Activated naive CD4-positive, alpha-beta T cell treated with anti-CD3 and anti-CD28 coated beads, Interleukin-2, amount 50 U/mL, for 24 hours (primary cell): ENCODE data around the gene CRYGA.
"Not testable (repeated sequence)": the region's sequence is repeated elsewhere in the genome, so short reads cannot be mapped to it uniquely, and the experiment has no call there.

Experiments used
- H3K27ac Mint-ChIP-seq: one replicate; pipeline ENCODE4 v1.8.0; 2021; ENCODE audit warnings: mild to moderate bottlenecking, mixed read lengths
- H3K27me3 Mint-ChIP-seq: one replicate; pipeline ENCODE4 v1.8.0; 2021; ENCODE audit warnings: mixed read lengths
- H3K36me3 Mint-ChIP-seq: one replicate; pipeline ENCODE4 v1.8.0; 2021; ENCODE audit warnings: mixed read lengths
- H3K4me1 Mint-ChIP-seq: one replicate; pipeline ENCODE4 v1.8.0; 2021; ENCODE audit warnings: mixed read lengths
- H3K4me3 Mint-ChIP-seq: one replicate; pipeline ENCODE4 v1.8.0; 2021; ENCODE audit warnings: mild to moderate bottlenecking, mixed read lengths
- H3K9me3 Mint-ChIP-seq: one replicate; pipeline ENCODE4 v1.8.0; 2021; ENCODE audit warnings: mixed read lengths

CRYGA gene

GRCh38 chr2:208142240-208142924 is 21.0 kb downstream of the CRYGA start:
- Mint-ChIP-seq H3K27ac (no peak overlapping the region), H3K4me1 (no peaks in the 10 kb centered on the region), H3K27me3 (no peaks in the 10 kb centered on the region), H3K36me3 (no peaks in the 10 kb centered on the region), H3K4me3 (no peak overlapping the region), H3K9me3 (no peaks in the 10 kb centered on the region)

- Mint-ChIP-seq H3K4me3 (no peak overlapping the region), H3K27me3 (no peaks in the 10 kb centered on the region), H3K36me3 (no peaks in the 10 kb centered on the region), H3K27ac (no peak overlapping the region), H3K4me1 (peaks cover 7% of the 10 kb centered on the region), H3K9me3 (no peaks in the 10 kb centered on the region)
Measured at GRCh38 chr2:208139447-208139846, 23.9 kb downstream of the CRYGA start.

- not testable (repeated sequence) for H3K27ac Mint-ChIP-seq, H3K9me3 Mint-ChIP-seq, H3K4me1 Mint-ChIP-seq, H3K36me3 Mint-ChIP-seq, H3K27me3 Mint-ChIP-seq, H3K4me3 Mint-ChIP-seq
Measured at GRCh38 chr2:208138334-208138733, 25.1 kb downstream of the CRYGA start.

- Mint-ChIP-seq H3K27me3 (no peaks in the 10 kb centered on the region), H3K36me3 (no peaks in the 10 kb centered on the region), H3K4me1 (peaks cover 7% of the 10 kb centered on the region), H3K4me3 (no peak overlapping the region), H3K9me3 (no peaks in the 10 kb centered on the region), H3K27ac (no peak overlapping the region)
Measured at GRCh38 chr2:208136716-208137094, 26.7 kb downstream of the CRYGA start.

- Mint-ChIP-seq H3K4me3 (no peak overlapping the region), H3K36me3 (no peaks in the 10 kb centered on the region), H3K27me3 (no peaks in the 10 kb centered on the region), H3K4me1 (peaks cover 7% of the 10 kb centered on the region), H3K9me3 (no peaks in the 10 kb centered on the region), H3K27ac (no peak overlapping the region)
Measured at GRCh38 chr2:208135794-208136715, 27.3 kb downstream of the CRYGA start.

- Mint-ChIP-seq H3K9me3 (no peaks in the 10 kb centered on the region), H3K27ac (no peak overlapping the region), H3K36me3 (no peaks in the 10 kb centered on the region), H3K4me3 (no peak overlapping the region), H3K27me3 (no peaks in the 10 kb centered on the region), H3K4me1 (peaks cover 7% of the 10 kb centered on the region)
Measured at GRCh38 chr2:208134928-208135586, 28.3 kb downstream of the CRYGA start.

GRCh38 chr2:208130712-208131110 is 32.7 kb downstream of the CRYGA start:
- H3K27me3 Mint-ChIP-seq = peaks cover 8% of the 10 kb centered on the region

GRCh38 chr2:208129744-208130711 is 33.4 kb downstream of the CRYGA start, which contains the start of gene CRYGC:
TSS of gene CRYGC (minus strand) at chr2:208129828. CDS start at chr2:208129792, 36 bp downstream.
- Mint-ChIP-seq H3K27me3 (peaks cover 15% of the 10 kb centered on the region), H3K36me3 (no peaks in the 10 kb centered on the region), H3K4me1 (peaks cover 3% of the 10 kb centered on the region), H3K27ac (no peak within 1 kb of the TSS), H3K9me3 (peaks cover 4% of the 10 kb centered on the region), H3K4me3 (no peak within 1 kb of the TSS)

More at GRCh38 chr2:208130712-208131110, 32.7 kb downstream of the CRYGA start:
- Mint-ChIP-seq H3K9me3 (peaks cover 4% of the 10 kb centered on the region), H3K4me1 (peaks cover 7% of the 10 kb centered on the region), H3K4me3 (no peak overlapping the region), H3K36me3 (no peaks in the 10 kb centered on the region), H3K27ac (no peak overlapping the region)

- no peaks in the 10 kb centered on the region for H3K36me3 Mint-ChIP-seq
- peaks cover 10% of the 10 kb centered on the region for H3K4me1 Mint-ChIP-seq
- peaks cover 4% of the 10 kb centered on the region for H3K9me3 Mint-ChIP-seq
- H3K27ac Mint-ChIP-seq = no peak overlapping the region
- peaks cover 25% of the 10 kb centered on the region for H3K27me3 Mint-ChIP-seq
- no peak overlapping the region for H3K4me3 Mint-ChIP-seq
Measured at GRCh38 chr2:208128136-208128535, 35.3 kb downstream of the CRYGA start.

- Mint-ChIP-seq H3K27ac (no peak overlapping the region), H3K4me1 (peaks cover 10% of the 10 kb centered on the region), H3K9me3 (peaks cover 4% of the 10 kb centered on the region), H3K4me3 (no peak overlapping the region), H3K36me3 (no peaks in the 10 kb centered on the region), H3K27me3 (peaks cover 25% of the 10 kb centered on the region)
Measured at GRCh38 chr2:208127090-208127489, 36.3 kb downstream of the CRYGA start.

- no peak overlapping the region for H3K4me3 Mint-ChIP-seq
Measured at GRCh38 chr2:208125251-208125650, 38.1 kb downstream of the CRYGA start.

GRCh38 chr2:208124013-208124715 is 39.2 kb downstream of the CRYGA start, which contains the start of gene CRYGD:
TSS of gene CRYGD (minus strand) at chr2:208124524. CDS start at chr2:208124473, 51 bp downstream.
- Mint-ChIP-seq H3K27me3 (peaks cover 27% of the 10 kb centered on the region), H3K4me3 (peak within 1 kb of the TSS; percentile 51)
- H3K4me1 Mint-ChIP-seq, H3K9me3 Mint-ChIP-seq, H3K36me3 Mint-ChIP-seq, H3K27ac Mint-ChIP-seq: not testable (repeated sequence)

More at GRCh38 chr2:208125251-208125650, 38.1 kb downstream of the CRYGA start:
- peaks cover 4% of the 10 kb centered on the region for H3K9me3 Mint-ChIP-seq
- no peak overlapping the region for H3K27ac Mint-ChIP-seq
- H3K27me3 Mint-ChIP-seq = peaks cover 27% of the 10 kb centered on the region
- no peaks in the 10 kb centered on the region for H3K36me3 Mint-ChIP-seq
- H3K4me1 Mint-ChIP-seq = peaks cover 10% of the 10 kb centered on the region

- Mint-ChIP-seq H3K4me3 (no peak overlapping the region), H3K27ac (no peak overlapping the region), H3K9me3 (peaks cover 3% of the 10 kb centered on the region), H3K27me3 (peaks cover 24% of the 10 kb centered on the region), H3K4me1 (peaks cover 10% of the 10 kb centered on the region), H3K36me3 (no peaks in the 10 kb centered on the region)
Measured at GRCh38 chr2:208122248-208122647, 41.1 kb downstream of the CRYGA start.

GRCh38 chr2:208118918-208119317 is 44.5 kb downstream of the CRYGA start:
- peaks cover 4% of the 10 kb centered on the region for H3K4me1 Mint-ChIP-seq
- H3K27me3 Mint-ChIP-seq = peaks cover 5% of the 10 kb centered on the region
- H3K9me3 Mint-ChIP-seq = no peaks in the 10 kb centered on the region
- H3K27ac Mint-ChIP-seq = no peak overlapping the region
- no peaks in the 10 kb centered on the region for H3K36me3 Mint-ChIP-seq
- H3K4me3 Mint-ChIP-seq = no peak overlapping the region
